Ovary (tissue), 10 donors: Measurements from ENCODE around the gene KRT17. TPM values are rescaled to one million over a fixed set of nuclear protein-coding genes. Genes with fewer than 3 reads are reported as not detected.

Experiments used
- DNase-seq, 5 donors: peaks; one replicate each; pipeline ENCODE4 v3.0.0-alpha.2; 2019 to 2020
- H3K27ac ChIP-seq, 2 donors: fragments of 200-600 bp; one replicate each; pipeline versions ENCODE4 v1.5.1 to v1.8.0; 2019 to 2022
- H3K27me3 ChIP-seq: fragments of 200-600 bp; one replicate; pipeline ENCODE4 v1.8.0; 2022
- H3K36me3 ChIP-seq: fragments of 200-600 bp; sonication (generic); one replicate; pipeline ENCODE4 v1.5.1; 2019
- H3K4me1 ChIP-seq: one replicate; pipeline ENCODE4 v1.8.1; 2013; ENCODE audit warnings: mild to moderate bottlenecking, moderate library complexity; ENCODE audit not compliant: insufficient read depth
- H3K4me3 ChIP-seq: fragments of 200-600 bp; sonication (generic); one replicate; pipeline ENCODE4 v1.5.1; 2017
- H3K9me3 ChIP-seq, 2 donors: fragments of 200-600 bp in 1 of 2; sonication (generic) in 1 of 2; one replicate each; pipeline versions ENCODE4 v1.5.1 to v1.8.1; 2013 to 2019; ENCODE audit warnings: mild to moderate bottlenecking in 1 of 2, moderate library complexity in 1 of 2
- EP300 ChIP-seq: sonication (generic); formaldehyde crosslinking; IDR thresholded peaks from one replicate; pipeline ENCODE4 v1.6.1; 2017; ENCODE audit warnings: antibody characterized with exemption
- POLR2A ChIP-seq: fragments of 450-650 bp; IDR thresholded peaks from one replicate; pipeline ENCODE4 v1.6.1; 2017; ENCODE audit warnings: antibody characterized with exemption, mild to moderate bottlenecking, moderate library complexity
- WGBS, 3 donors: extraction: QIAGEN DNeasy Blood & Tissue Kit in 1 of 3; methylation state at CpG; one replicate each; pipeline versions ENCODE4 v1.1.5 to v1.1.7; 2013 to 2017; 5-methylcytosine and 5-hydroxymethylcytosine counted together
- intact Hi-C, 4 donors: fragments of 100-400 bp; cut with DNase I; formaldehyde crosslinking; loops; one replicate each; pipeline versions ENCODE4 v1.11.0 to v1.15.1; 2022 to 2023
- long read RNA-seq, 3 donors: library from polyadenylated mRNA in 2 of 3; unstranded in 2 of 3; transcript quantifications; one replicate each; pipeline ENCODE4 v2.0.0 and lab custom pipeline, GENCODE V29; 2021 to 2026
- polyA plus RNA-seq, 2 donors: library from polyadenylated mRNA; stranded (reverse); fragments of 200-250 nt in 1 of 2; fragments of 350-450 nt in 1 of 2; fragmentation: Illumina TruSeq in 1 of 2; extraction: RNeasy Lipid Tissue Mini Kit (QIAGEN cat#74804) in 1 of 2; gene quantifications; one replicate each; pipeline ENCODE4 v1.2.3, GENCODE V29; 2013 to 2014
- total RNA-seq, 7 donors: library from RNA; depleted of rRNA in 2 of 7; stranded (reverse); fragments of >200 nt in 2 of 7; fragmentation: NEBNext Ultra II Directional in 3 of 7; extraction: Animal tissue kit (Norgen Biotek cat#: 25700) in 3 of 7; gene quantifications; one replicate each; pipeline versions ENCODE4 v1.1.0 to v1.2.4, GENCODE V29; 2016 to 2023
- TF ChIP-seq, protein P1 (sequence below), 3 donors: fragments of 450-650 bp in 2 of 3; fragments of 200-600 bp in 1 of 3; IDR thresholded peaks; one replicate each; pipeline versions ENCODE4 v1.5.1 to v1.8.0; 2016 to 2022; ENCODE audit warnings: antibody characterized with exemption in 3 of 3, mild to moderate bottlenecking in 1 of 3
- donor health status: DM: no; HTN: no; CAD: no; lungs with moderate emphysema.
- donor health status: DM: no; HTN: no; CAD: no.
- donor health status: Bipolar disorder and iron deficiency.
- donor health status: DM: yes; HTN: yes; CAD: no.
- donor health status: DM: no; HTN: no; CAD: no.
- donor health status: DM: yes; HTN: yes; CAD: no.

The KRT17 gene
- 10 to 100 TPM in 2 of 7 donors, 1 to 10 TPM in 1, under 1 TPM in 2, not detected in 2; 0.42 to 17.8 (median 2.7) TPM for total RNA-seq
- under 1 TPM in 1 of 2 donors, not detected in 1; 0.29 TPM for polyA plus RNA-seq
- long read RNA-seq, donor 1, partial matches to known transcripts = 0 of 3 reads
- long read RNA-seq, donor 1, other reads (novel, unspliced or antisense) = 0 of 3 reads
- long read RNA-seq, donor 2, partial matches to known transcripts = 0 of 1 reads
- long read RNA-seq, donor 2, other reads (novel, unspliced or antisense) = 0 of 1 reads
- long read RNA-seq, donor 3 = 0 reads

DNA sequence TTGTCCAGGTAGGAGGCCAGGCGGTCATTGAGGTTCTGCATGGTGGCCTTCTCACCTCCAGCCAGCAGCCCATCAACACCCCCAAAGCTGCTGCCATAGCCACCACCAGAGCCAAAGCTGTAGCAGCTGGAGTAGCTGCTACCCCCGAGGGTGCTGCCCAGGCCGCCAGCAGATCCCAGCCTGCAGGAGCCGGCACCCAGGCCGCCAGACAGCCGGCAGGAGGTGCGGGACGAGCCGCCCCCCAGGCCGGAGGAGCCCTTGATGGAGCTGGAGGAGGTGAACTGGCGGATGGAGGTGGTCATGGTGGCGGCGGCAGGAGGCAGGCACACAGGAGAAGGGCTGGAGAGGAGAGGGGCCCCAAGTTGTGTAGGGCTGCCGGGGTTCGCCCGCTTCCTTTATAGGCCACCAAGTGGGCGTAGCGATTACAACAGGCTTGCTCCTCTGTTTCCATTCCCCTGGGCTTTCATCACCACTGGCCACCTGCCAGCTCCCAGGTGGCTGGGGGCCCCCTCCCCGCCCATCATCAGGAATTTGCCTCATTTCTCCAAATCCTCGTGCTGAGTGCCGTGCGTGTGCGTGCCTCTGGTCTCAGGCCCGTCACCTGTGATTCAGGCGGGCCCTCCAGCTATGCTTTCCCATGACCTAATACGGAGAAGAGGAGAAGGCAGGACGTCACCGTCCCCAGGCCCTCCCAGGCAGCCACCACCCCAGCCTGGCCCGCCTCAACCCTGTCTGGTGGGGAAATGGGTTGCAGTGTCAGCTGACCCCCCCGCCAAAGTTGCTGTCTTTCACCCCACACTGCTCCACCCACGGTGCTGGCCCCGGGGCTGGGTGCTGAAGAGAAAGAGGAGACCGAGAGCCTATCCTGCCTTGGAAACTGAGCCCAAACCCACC is at the start of gene KRT17:
TSS of gene KRT17 (minus strand) at position 368 of the 894 bp plus-strand sequence. CDS start at position 302, 66 bp downstream.
- Histone ChIP-seq H3K9me3 (no peaks in the 10 kb centered on the region), H3K27me3 (no peaks in the 10 kb centered on the region), H3K4me1 (peaks cover 2% of the 10 kb centered on the region), H3K4me3 (no peak within 1 kb of the TSS), H3K36me3 (no peaks in the 10 kb centered on the region), H3K27ac (no peak within 1 kb of the TSS)
- intact Hi-C loops = no loop called here
- peak in 1 of 5 donors; percentile 34 for DNase-seq
- no peak for TF ChIP-seq POLR2A
- no peak for TF ChIP-seq EP300
- TF ChIP-seq, protein P1, sequence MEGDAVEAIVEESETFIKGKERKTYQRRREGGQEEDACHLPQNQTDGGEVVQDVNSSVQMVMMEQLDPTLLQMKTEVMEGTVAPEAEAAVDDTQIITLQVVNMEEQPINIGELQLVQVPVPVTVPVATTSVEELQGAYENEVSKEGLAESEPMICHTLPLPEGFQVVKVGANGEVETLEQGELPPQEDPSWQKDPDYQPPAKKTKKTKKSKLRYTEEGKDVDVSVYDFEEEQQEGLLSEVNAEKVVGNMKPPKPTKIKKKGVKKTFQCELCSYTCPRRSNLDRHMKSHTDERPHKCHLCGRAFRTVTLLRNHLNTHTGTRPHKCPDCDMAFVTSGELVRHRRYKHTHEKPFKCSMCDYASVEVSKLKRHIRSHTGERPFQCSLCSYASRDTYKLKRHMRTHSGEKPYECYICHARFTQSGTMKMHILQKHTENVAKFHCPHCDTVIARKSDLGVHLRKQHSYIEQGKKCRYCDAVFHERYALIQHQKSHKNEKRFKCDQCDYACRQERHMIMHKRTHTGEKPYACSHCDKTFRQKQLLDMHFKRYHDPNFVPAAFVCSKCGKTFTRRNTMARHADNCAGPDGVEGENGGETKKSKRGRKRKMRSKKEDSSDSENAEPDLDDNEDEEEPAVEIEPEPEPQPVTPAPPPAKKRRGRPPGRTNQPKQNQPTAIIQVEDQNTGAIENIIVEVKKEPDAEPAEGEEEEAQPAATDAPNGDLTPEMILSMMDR (IDR thresholded peaks at IDR 0.05) = no peak
- WGBS, 3 donors = 77 to 79% (median 78%) methylated on average over 33 of the region's 33 CpGs

DNA sequence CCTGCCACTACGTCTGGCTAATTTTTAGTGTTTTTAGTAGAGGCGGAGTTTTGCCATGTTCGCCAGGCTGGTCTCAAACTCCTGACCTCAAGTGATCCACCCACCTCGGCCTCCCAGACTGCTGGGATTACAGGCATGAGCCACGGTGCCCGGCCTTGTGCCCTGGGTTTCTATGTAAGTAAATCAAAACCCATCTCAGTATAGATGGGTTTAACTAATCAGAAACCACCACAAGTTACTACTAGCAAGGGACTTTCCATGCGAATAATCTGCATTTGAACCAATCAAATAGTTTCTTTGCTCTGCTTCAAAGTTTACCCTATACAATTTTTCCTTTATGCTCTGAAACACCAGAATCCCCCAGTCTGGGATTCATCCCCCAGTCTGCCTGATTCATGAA is 47.8 kb upstream of the KRT17 start:
- no peak overlapping the region for H3K27ac ChIP-seq
- intact Hi-C loops = no loop called here
- no peak for DNase-seq
- H3K9me3 ChIP-seq = no peaks in the 10 kb centered on the region
- WGBS, 3 donors = 91 to 94% (median 91%) methylated on average over 7 of the region's 7 CpGs
- H3K4me1 ChIP-seq = no peaks in the 10 kb centered on the region
- TF ChIP-seq, protein P1 (IDR thresholded peaks at IDR 0.05) = no peak
- TF ChIP-seq EP300 (no peak), POLR2A (no peak)
- no peaks in the 10 kb centered on the region for H3K27me3 ChIP-seq
- no peaks in the 10 kb centered on the region for H3K36me3 ChIP-seq
- no peak overlapping the region for H3K4me3 ChIP-seq

DNA sequence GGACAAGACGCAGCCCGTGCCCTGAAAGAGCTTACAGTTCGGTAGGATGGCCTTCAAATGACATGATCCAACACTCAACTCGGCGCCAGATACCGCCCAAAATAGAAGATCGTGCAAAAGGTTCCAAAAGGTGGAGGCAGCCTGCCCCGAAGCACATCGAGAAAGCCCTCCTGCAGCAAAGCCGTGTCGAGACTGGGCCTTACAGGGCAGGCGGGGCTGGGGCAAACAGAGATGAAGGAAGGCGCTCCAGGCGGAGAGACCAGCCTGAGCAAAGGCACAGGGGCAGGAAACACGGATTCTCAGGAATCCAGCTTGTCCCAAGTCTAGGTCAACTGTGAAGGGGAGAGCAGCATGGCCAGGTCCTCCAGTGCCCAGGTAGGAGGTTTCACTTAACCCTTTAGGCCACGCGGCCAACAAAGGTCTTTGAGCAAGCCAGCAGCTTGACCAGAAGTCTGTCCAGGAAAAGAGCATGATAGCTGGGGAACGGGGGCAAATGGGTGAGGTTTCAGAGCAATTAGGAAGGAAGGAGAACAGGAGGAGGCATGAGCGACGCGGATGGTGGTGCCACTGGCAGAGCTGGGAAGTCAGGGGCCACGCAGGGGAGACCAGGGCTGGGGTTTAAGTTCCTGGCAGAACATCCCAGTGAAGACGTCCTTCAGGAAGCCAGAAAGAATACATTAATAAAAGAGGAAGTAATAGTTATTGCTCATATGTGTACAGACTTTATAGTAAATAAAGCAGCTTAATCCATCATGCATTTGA is 43.1 kb upstream of the KRT17 start:
- TF ChIP-seq, protein P1 (IDR thresholded peaks at IDR 0.05) = no peak
- no peak for TF ChIP-seq EP300
- TF ChIP-seq POLR2A = no peak
- Histone ChIP-seq H3K4me1 (no peaks in the 10 kb centered on the region), H3K9me3 (no peaks in the 10 kb centered on the region), H3K36me3 (no peaks in the 10 kb centered on the region), H3K27me3 (no peaks in the 10 kb centered on the region), H3K4me3 (no peak overlapping the region), H3K27ac (no peak overlapping the region)
- DNase-seq = no peak
- intact Hi-C loops = loop anchor here (5.0 to 10.0 kb wide), 2 partner anchors 863 to 865 kb away; no protein-coding TSS in a partner anchor
- 52 to 53% (median 52%) methylated on average over 23 of the region's 23 CpGs for WGBS, 3 donors

DNA sequence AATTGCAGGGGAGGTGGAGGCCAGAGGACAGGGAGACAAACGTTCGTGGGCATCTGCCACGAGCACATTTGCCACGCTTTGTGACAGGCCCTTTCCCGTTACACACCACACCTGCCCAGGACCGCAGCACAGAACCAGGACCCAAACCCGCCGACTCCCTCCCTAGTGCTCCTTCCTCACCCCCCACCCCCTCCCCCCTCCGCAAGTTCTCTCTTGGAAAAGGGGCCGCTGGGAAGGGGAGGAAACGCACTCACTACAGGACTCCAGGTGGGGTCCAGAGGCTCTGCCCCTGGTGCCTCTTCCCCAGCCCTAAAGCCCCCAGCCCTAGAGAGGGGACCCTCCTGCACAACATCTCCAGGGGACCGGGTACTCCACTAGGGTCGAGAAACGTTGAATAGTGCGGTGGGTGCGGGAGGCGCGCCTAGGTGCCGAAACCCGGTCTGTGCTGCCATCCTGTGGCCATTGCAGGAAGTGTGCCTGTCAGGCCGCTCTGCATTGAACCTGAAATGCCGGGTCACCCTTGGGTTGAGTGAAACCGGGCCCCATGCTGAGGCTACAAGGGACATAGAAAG is 42.4 kb upstream of the KRT17 start:
- Histone ChIP-seq H3K4me3 (peak overlapping the region; percentile 40), H3K36me3 (no peaks in the 10 kb centered on the region), H3K9me3 (no peaks in the 10 kb centered on the region), H3K27me3 (no peaks in the 10 kb centered on the region), H3K4me1 (no peaks in the 10 kb centered on the region), H3K27ac (peak overlapping the region; percentile 38 to 42)
- 0 to 1% (median 1%) methylated on average over 15 to 23 of the region's 23 CpGs for WGBS, 3 donors
- DNase-seq = peak; percentile 77 to 90 (median 86)
- intact Hi-C loops = loop anchor here (5.0 to 10.0 kb wide), 2 partner anchors 862 to 864 kb away; no protein-coding TSS in a partner anchor
- TF ChIP-seq, protein P1 (IDR thresholded peaks at IDR 0.05) = peak; percentile 88 to 91 (median 90)
- TF ChIP-seq POLR2A = no peak
